ENCODE data around the gene IQCK. TPM values are rescaled to one million over a fixed set of nuclear protein-coding genes. Genes with fewer than 3 reads are reported as not detected.

Gene IQCK
- total RNA-seq, 2 donors from 2014 or later = 7.5 to 14.4 TPM

- DNase-seq (ENCODE audit: low spot score) = no peak
- H3K9me3 ChIP-seq = peaks cover 0 to 15% of the 10 kb centered on the region in 2 donors
- H3K4me1 ChIP-seq = peaks cover 0 to 22% of the 10 kb centered on the region in 2 donors
- TF ChIP-seq, protein P1, sequence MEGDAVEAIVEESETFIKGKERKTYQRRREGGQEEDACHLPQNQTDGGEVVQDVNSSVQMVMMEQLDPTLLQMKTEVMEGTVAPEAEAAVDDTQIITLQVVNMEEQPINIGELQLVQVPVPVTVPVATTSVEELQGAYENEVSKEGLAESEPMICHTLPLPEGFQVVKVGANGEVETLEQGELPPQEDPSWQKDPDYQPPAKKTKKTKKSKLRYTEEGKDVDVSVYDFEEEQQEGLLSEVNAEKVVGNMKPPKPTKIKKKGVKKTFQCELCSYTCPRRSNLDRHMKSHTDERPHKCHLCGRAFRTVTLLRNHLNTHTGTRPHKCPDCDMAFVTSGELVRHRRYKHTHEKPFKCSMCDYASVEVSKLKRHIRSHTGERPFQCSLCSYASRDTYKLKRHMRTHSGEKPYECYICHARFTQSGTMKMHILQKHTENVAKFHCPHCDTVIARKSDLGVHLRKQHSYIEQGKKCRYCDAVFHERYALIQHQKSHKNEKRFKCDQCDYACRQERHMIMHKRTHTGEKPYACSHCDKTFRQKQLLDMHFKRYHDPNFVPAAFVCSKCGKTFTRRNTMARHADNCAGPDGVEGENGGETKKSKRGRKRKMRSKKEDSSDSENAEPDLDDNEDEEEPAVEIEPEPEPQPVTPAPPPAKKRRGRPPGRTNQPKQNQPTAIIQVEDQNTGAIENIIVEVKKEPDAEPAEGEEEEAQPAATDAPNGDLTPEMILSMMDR (IDR thresholded peaks at IDR 0.05) = no peak
- H3K27me3 ChIP-seq = no peaks in the 10 kb centered on the region
- no peak overlapping the region for H3K27ac ChIP-seq
- no peak overlapping the region for H3K4me3 ChIP-seq
- H3K36me3 ChIP-seq = no peaks in the 10 kb centered on the region
Measured at GRCh38 chr16:19809693-19810092, 91.6 kb downstream of the IQCK start.

GRCh38 chr16:19810817-19811731 lies 93.0 kb downstream of the IQCK start:
- no peaks in the 10 kb centered on the region for H3K27me3 ChIP-seq
- peaks cover 0 to 22% of the 10 kb centered on the region in 2 donors for H3K4me1 ChIP-seq
- no peaks in the 10 kb centered on the region for H3K36me3 ChIP-seq
- peaks cover 0 to 7% of the 10 kb centered on the region in 2 donors for H3K9me3 ChIP-seq
- no peak overlapping the region for H3K4me3 ChIP-seq
- DNase-seq (ENCODE audit: low spot score) = no peak
- TF ChIP-seq, protein P1 (IDR thresholded peaks at IDR 0.05) = no peak
- H3K27ac ChIP-seq = peak overlapping the region in 1 of 2 donors; percentile 12

DNA sequence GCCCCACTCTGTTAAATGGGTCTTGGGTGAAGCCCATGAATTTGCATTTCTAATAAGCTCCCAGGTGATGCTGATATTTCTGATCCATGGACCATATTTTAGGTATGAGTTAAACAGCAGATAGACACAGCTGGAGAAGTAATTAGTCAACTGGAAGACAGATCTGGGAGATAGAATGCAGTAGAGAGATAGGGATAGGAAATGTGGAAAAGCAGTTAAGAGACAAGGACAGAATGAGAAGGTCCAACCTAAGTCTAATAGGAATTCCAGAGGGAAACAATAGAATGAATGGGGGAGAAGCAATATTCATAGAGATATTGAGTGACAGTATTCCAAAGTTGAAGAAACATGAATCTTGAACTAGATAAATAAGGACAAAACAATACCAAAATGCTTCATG lies 94.9 kb downstream of the IQCK start:
- Histone ChIP-seq H3K4me3 (no peak overlapping the region), H3K9me3 (peaks cover 0 to 4% of the 10 kb centered on the region in 2 donors), H3K27me3 (no peaks in the 10 kb centered on the region), H3K4me1 (peaks cover 0 to 17% of the 10 kb centered on the region in 2 donors), H3K36me3 (no peaks in the 10 kb centered on the region), H3K27ac (no peak overlapping the region)
- TF ChIP-seq, protein P1 (IDR thresholded peaks at IDR 0.05) = no peak
- DNase-seq (ENCODE audit: low spot score) = no peak

- no peak for DNase-seq (ENCODE audit: low spot score)
- H3K36me3 ChIP-seq = no peaks in the 10 kb centered on the region
- no peak overlapping the region for H3K4me3 ChIP-seq
- peaks cover 0 to 4% of the 10 kb centered on the region in 2 donors for H3K9me3 ChIP-seq
- TF ChIP-seq, protein P1 (IDR thresholded peaks at IDR 0.05) = no peak
- no peak overlapping the region for H3K27ac ChIP-seq
- peaks cover 0 to 8% of the 10 kb centered on the region in 2 donors for H3K4me1 ChIP-seq
- H3K27me3 ChIP-seq = no peaks in the 10 kb centered on the region
Measured at GRCh38 chr16:19815418-19815817, 97.3 kb downstream of the IQCK start.

DNA sequence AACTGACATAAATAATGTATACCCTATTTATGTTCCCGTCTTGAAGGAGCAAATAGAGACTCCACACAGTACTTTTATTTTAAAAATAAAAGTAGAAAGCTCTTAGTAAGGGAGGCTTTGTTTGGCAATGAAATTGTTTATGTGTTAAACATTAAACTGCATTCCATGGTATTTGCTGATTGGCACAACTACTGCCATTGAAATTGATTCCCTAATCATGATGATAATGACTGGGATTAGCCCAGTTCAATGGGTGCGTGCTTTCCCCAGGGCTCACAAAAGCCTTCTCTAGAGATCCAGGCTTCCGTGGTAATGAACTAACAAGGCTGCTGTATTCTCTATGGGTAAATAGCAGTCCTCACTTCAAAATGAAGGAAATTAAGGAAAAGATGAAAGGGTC lies 99.1 kb downstream of the IQCK start:
- H3K4me1 ChIP-seq = no peaks in the 10 kb centered on the region
- no peak for DNase-seq (ENCODE audit: low spot score)
- H3K27ac ChIP-seq = no peak overlapping the region
- no peaks in the 10 kb centered on the region for H3K36me3 ChIP-seq
- peaks cover 0 to 4% of the 10 kb centered on the region in 2 donors for H3K9me3 ChIP-seq
- TF ChIP-seq, protein P1 (IDR thresholded peaks at IDR 0.05) = no peak
- no peaks in the 10 kb centered on the region for H3K27me3 ChIP-seq
- no peak overlapping the region for H3K4me3 ChIP-seq

All from right atrium auricular region (tissue), 2 donors.